Thoracic aorta (tissue), 2 donors: Measurements from ENCODE around the gene GPR75. TPM values are rescaled to one million over a fixed set of nuclear protein-coding genes. Genes with fewer than 3 reads are reported as not detected.
A peak's percentile ranks its signal among the peaks of the same experiment; 100 is the strongest.

Experiments used
- ATAC-seq: fragments of 150-250 bp; one replicate; pipeline ENCODE4 v1.8.0; 2017; ENCODE audit warnings: low read depth; ENCODE audit not compliant: insufficient number of reproducible peaks, low FRiP score
- DNase-seq: peaks from one replicate; pipeline ENCODE4 v3.0.0-alpha.2; 2020; ENCODE audit warnings: low spot score
- H3K27ac ChIP-seq, 2 donors: fragments of 200-600 bp; sonication (generic); 1 replicate in 1 of 2; 2 replicates in 1 of 2; pipeline ENCODE4 v1.5.1; 2016; ENCODE audit warnings: mild to moderate bottlenecking in 2 of 2, moderate library complexity in 2 of 2
- H3K27me3 ChIP-seq: fragments of 200-600 bp; sonication (generic); replicated peaks from 2 replicates; pipeline ENCODE4 v1.6.0; 2016; ENCODE audit warnings: mild to moderate bottlenecking; ENCODE audit not compliant: insufficient read depth
- H3K36me3 ChIP-seq: fragments of 200-600 bp; sonication (generic); one replicate; pipeline ENCODE4 v1.5.1; 2016
- H3K4me1 ChIP-seq, 2 donors: fragments of 200-600 bp; sonication (generic); 1 replicate in 1 of 2; 2 replicates in 1 of 2; pipeline versions ENCODE4 v1.5.1 to v1.6.0; 2016; ENCODE audit warnings: low read depth in 2 of 2, mild to moderate bottlenecking in 1 of 2; ENCODE audit not compliant: control insufficient read depth in 1 of 2
- H3K4me3 ChIP-seq: fragments of 200-600 bp; sonication (generic); 2 replicates; pipeline ENCODE4 v1.5.1; 2016; ENCODE audit warnings: mild to moderate bottlenecking
- H3K9me3 ChIP-seq: fragments of 200-600 bp; sonication (generic); 2 replicates; pipeline ENCODE4 v1.5.1; 2016
- CTCF ChIP-seq: fragments of 200-600 bp; sonication (generic); IDR thresholded peaks from one replicate; pipeline ENCODE4 v1.5.1; 2019; ENCODE audit warnings: antibody characterized with exemption
- total RNA-seq, 2 donors: library from RNA; depleted of rRNA; stranded (reverse); fragments of >200 nt; gene quantifications; one replicate each; pipeline versions ENCODE4 v1.1.0 to v1.2.3, GENCODE V29; 2016

The GPR75 gene
- 1 to 10 TPM in 1 of 2 donors, under 1 TPM in 1; 0.54 to 6.7 TPM for total RNA-seq

- H3K4me3 ChIP-seq, result peak within 1 kb of the TSS; percentile 66
- peaks cover 7% of the 10 kb centered on the region for H3K36me3 ChIP-seq
- H3K9me3 ChIP-seq, result no peaks in the 10 kb centered on the region
- DNase-seq (no peak), ATAC-seq (no peak)
- H3K27me3 ChIP-seq, result no peaks in the 10 kb centered on the region
- H3K27ac ChIP-seq, result no peak within 1 kb of the TSS
- no peaks in the 10 kb centered on the region for H3K4me1 ChIP-seq
- no peak for TF ChIP-seq CTCF
Measured at GRCh38 chr2:53859206-53860181, at the start of gene GPR75. Gene GPR75 (minus strand): TSS chr2:53859967. CDS start chr2:53854756, 5,211 bp downstream.

- H3K4me1 ChIP-seq, result no peaks in the 10 kb centered on the region
- H3K27me3 ChIP-seq, result no peaks in the 10 kb centered on the region
- no peak overlapping the region for H3K4me3 ChIP-seq
- H3K36me3 ChIP-seq, result peaks cover 35% of the 10 kb centered on the region
- ATAC-seq (no peak), DNase-seq (no peak)
- no peaks in the 10 kb centered on the region for H3K9me3 ChIP-seq
- H3K27ac ChIP-seq, result no peak overlapping the region
- no peak for TF ChIP-seq CTCF
Measured at GRCh38 chr2:53907582-53907981, 47.8 kb upstream of the GPR75 start.

GRCh38 chr2:53905396-53905795, 45.6 kb upstream of the GPR75 start:
- Histone ChIP-seq H3K4me1 (no peaks in the 10 kb centered on the region), H3K4me3 (no peak overlapping the region), H3K36me3 (peaks cover 51% of the 10 kb centered on the region), H3K9me3 (no peaks in the 10 kb centered on the region), H3K27ac (no peak overlapping the region), H3K27me3 (no peaks in the 10 kb centered on the region)
- ATAC-seq, result no peak
- TF ChIP-seq CTCF, result no peak
- no peak for DNase-seq

- Histone ChIP-seq H3K27me3 (no peaks in the 10 kb centered on the region), H3K27ac (no peak overlapping the region), H3K4me3 (no peak overlapping the region), H3K9me3 (no peaks in the 10 kb centered on the region), H3K4me1 (no peaks in the 10 kb centered on the region), H3K36me3 (peaks cover 50% of the 10 kb centered on the region)
- DNase-seq, result no peak
- ATAC-seq, result no peak
- TF ChIP-seq CTCF, result no peak
Measured at GRCh38 chr2:53903011-53903410, 43.2 kb upstream of the GPR75 start.

GRCh38 chr2:53901192-53901591, 41.4 kb upstream of the GPR75 start:
- peaks cover 34% of the 10 kb centered on the region for H3K36me3 ChIP-seq
- H3K27ac ChIP-seq, result no peak overlapping the region
- no peaks in the 10 kb centered on the region for H3K9me3 ChIP-seq
- no peak for TF ChIP-seq CTCF
- no peaks in the 10 kb centered on the region for H3K4me1 ChIP-seq
- H3K4me3 ChIP-seq, result no peak overlapping the region
- DNase-seq (no peak), ATAC-seq (no peak)
- H3K27me3 ChIP-seq, result no peaks in the 10 kb centered on the region
